ENCODE data around the gene KLF5.

The KLF5 gene

DNA sequence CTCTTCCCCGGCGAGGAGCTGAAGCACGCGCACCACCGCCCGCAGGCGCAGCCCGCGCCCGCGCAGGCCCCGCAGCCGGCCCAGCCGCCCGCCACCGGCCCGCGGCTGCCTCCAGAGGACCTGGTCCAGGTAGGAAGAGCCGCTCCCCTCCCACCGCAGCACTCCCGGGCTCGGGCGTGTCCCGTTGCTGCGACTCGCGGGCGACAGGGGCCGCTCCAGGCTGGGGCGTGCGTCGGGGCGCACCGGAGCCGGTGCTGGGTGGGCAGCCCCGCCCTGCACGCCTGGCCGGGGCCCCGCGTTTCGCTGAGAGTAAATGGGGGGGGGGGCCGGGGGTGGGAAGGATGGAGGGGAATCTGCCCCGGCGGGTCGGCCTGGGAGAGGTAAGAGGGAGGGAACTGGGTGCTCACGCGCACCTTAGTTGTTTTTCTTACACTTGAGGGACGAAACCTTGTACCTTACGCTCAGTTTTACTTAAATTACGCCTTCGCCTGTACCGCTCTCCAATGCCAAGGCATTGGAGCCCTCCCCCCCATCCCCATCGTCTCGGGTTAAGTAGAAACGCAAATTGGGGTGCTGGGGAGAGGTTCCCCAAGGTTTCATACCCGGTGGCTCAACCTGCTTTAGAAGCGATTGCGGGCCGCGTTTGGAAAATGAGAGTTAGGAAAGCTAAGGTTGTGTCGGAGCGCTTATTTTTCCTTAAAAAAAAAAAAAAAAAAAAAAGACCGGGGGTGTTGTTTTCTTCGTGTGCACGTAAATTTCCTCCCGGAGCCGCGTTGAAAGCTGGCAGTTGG lies 850 bp downstream of the KLF5 start:
- DNase-seq (ENCODE audit: low read depth) = no peak

GRCh38 chr13:73060251-73061160 lies 1.7 kb downstream of the KLF5 start:
- DNase-seq (ENCODE audit: low read depth) = peak; percentile 74

DNA sequence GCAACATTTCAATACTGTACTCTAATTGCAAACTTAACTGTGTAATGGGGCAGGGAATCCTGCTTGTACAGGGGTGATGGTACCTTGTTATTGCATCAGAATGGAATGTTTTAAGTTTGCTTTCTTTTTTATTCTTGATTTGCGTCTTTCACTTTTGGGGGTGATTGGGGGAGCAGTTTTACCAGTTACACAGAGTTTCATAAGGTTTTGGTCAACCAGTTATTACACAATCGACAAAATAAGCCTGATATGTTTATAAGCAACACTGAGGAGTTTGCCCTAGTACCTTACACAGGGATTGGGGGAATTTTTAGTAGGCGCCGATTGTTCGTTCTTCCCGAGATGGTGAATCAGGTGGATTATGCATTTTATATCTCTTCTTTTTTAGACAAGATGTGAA lies 2.7 kb downstream of the KLF5 start:
- DNase-seq (ENCODE audit: low read depth) = no peak

DNA sequence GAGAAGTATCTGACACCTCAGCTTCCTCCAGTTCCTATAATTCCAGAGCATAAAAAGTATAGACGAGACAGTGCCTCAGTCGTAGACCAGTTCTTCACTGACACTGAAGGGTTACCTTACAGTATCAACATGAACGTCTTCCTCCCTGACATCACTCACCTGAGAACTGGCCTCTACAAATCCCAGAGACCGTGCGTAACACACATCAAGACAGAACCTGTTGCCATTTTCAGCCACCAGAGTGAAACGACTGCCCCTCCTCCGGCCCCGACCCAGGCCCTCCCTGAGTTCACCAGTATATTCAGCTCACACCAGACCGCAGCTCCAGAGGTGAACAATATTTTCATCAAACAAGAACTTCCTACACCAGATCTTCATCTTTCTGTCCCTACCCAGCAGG lies 3.1 kb downstream of the KLF5 start:
- no peak for DNase-seq (ENCODE audit: low read depth)

GRCh38 chr13:73062468-73062867 lies 3.7 kb downstream of the KLF5 start:
- no peak for DNase-seq (ENCODE audit: low read depth)

DNA sequence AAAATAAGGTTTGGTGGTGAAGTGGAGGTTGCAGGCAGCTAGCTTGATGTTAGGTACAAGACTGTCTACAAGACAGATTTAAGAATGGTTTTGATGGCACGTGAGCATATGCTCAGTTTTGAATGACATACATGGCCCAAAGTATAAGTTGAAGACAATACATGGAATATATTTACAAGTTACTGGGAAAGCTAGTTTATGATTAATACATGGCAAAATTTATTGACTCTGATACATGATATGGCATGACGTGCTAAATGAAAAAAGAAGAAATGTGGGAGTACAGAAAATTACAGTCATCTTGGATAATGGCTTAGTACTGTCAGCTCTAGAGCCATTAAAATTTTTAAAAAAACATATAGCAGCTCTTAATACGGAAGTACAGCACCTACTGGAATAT lies 4.4 kb downstream of the KLF5 start:
- no peak for DNase-seq (ENCODE audit: low read depth)

DNA sequence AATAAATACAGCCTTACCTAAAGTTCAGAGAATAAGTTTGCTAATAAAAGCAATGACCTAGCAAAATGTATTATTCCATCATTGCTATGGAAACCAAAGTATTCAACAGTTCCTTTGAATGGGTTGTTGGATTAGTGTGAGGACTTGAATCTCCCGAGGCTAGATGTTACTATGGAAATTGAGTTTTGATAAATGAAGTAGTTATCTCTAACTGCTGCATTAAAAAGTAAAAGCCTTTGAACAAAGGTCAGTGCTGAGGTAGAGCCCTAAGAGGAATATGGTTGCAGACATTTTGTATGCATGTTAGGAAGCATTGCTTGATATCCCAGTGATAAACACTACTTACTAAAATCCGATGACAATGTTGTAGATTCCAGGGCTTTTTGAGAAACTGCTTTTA lies 6.2 kb downstream of the KLF5 start:
- no peak for DNase-seq (ENCODE audit: low read depth)

GRCh38 chr13:73065665-73066340 lies 7.0 kb downstream of the KLF5 start:
- no peak for DNase-seq (ENCODE audit: low read depth)

DNA sequence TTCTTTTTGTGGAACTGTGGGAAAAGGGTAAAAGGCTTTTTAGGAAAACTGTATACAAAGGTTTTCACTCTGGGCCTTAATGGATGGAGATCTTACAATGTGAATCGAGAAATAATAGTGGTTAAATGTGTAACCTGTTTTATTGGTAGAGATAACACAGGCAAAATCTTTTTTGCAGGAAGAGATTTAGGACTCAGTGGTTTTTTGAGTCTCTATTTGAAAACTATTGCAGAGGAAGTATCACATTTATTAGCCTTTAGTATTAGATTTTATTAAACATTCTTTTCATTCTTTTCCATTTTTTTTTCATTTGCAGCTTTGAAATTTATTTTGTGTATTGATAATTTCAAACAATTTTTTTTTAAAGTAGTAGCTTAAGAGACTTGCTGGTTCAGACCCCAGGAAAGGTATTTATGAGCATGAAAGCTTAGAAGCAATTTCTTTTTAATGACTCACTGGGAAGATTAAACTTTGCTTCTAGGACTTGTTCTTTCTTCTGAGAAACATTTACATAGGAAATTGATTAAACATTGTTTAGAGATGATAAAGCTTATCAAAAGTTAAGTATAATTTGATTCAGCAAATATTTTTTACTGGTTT lies 10.5 kb downstream of the KLF5 start:
- no peak for DNase-seq (ENCODE audit: low read depth)

GRCh38 chr13:73070451-73071098 lies 11.8 kb downstream of the KLF5 start:
- no peak for DNase-seq (ENCODE audit: low read depth)

DNA sequence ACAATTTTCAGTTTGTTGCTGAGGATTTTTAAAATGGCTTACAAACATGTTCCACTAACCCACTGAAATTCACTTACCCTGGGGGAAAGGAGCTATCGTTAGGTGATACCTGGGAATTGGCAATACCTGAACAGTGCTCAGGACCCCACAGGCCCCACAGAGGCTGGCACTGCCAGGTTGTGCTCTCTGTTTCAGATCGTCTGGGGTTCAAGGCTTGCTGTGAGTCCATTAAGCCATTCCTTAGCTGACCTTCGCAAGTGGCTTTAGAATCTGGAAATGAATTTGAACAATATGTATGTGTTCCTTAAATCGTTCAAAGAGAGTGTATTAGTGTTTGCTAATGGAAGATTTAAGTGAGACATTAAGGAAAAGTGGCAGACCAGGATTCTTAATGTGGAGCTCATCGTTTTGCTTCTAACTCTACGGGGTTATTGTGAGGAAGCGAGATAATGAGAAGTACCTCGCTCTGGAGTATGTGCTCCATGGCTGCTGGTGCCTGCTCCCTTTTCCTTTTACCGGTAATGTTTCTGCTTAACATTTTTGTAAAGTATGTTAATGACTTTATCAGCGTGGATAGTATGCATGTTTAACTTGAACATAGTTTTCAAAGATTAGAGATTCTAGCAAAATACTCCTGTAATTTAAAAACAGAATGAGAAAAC lies 13.6 kb downstream of the KLF5 start:
- DNase-seq (ENCODE audit: low read depth) = no peak

- DNase-seq (ENCODE audit: low read depth) = no peak
Observed at GRCh38 chr13:73073050-73073449, 14.2 kb downstream of the KLF5 start.

DNA sequence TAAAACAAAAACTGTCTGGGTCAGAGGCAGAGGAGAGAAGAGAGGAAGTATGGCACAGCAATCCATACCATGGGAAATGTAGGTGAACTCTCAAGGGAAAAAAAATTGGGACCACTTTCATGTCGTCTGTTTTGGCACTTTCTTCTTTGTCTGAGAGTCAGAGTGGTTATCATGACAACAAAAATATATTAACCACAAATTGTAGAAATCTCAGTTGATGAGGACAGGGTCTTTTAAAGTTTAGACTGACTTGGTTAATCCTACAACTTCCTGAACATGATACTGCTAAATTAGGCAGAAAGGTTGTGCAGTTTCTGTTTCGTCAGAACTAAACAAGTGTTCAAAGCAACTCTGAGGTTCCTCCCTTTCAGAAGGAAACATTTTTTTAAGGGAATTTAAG lies 15.2 kb downstream of the KLF5 start:
- no peak for DNase-seq (ENCODE audit: low read depth)

- no peak for DNase-seq (ENCODE audit: low read depth)
Observed at GRCh38 chr13:73074926-73075325, 16.1 kb downstream of the KLF5 start.

DNA sequence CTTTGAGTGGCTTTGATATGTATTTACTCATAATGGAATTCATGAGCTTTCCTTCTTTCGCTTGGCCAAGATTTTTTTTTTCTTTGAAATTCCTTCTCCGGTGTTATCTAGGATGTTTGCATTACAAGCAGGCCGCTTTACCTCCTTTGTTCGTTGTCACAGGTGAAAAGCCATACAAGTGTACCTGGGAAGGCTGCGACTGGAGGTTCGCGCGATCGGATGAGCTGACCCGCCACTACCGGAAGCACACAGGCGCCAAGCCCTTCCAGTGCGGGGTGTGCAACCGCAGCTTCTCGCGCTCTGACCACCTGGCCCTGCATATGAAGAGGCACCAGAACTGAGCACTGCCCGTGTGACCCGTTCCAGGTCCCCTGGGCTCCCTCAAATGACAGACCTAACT lies 16.7 kb downstream of the KLF5 start:
- no peak for DNase-seq (ENCODE audit: low read depth)

- no peak for DNase-seq (ENCODE audit: low read depth)
Observed at GRCh38 chr13:73075954-73076353, 17.1 kb downstream of the KLF5 start.

- DNase-seq (ENCODE audit: low read depth) = no peak
Observed at GRCh38 chr13:73077865-73078264, 19.1 kb downstream of the KLF5 start.

- no peak for DNase-seq (ENCODE audit: low read depth)
Observed at GRCh38 chr13:73079359-73079758, 20.6 kb downstream of the KLF5 start.

DNA sequence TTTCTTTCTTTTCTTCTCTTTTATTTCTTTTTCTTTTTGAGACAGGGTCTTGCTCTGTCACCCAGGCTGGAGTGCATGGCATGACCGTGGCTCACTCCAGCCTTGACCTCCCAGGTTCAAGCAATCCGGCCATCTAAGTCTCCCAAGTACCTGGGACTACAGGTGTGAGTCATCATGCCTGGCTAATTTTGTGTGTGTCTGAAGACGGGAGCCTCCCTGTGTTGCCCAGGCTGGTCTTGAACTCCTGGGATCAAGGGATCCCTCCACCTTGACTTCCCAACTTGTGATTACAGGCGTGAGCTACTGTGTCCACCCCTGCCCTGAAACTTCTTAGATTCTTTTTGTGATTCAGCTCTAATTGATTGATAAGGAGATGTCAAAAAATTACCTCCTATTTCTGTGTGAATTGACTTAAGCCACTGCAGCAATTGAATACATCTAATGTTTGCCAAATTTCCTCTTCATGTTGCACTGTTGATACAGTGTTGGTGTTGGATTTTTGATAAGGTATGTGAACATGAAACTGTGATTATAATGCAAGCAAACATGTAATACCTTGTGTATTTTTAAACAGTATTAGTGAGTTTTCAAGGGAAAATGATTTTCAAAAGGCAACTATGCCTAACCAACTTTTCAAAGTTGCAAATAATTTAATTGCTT lies 22.6 kb downstream of the KLF5 start:
- DNase-seq (ENCODE audit: low read depth) = no peak

DNA sequence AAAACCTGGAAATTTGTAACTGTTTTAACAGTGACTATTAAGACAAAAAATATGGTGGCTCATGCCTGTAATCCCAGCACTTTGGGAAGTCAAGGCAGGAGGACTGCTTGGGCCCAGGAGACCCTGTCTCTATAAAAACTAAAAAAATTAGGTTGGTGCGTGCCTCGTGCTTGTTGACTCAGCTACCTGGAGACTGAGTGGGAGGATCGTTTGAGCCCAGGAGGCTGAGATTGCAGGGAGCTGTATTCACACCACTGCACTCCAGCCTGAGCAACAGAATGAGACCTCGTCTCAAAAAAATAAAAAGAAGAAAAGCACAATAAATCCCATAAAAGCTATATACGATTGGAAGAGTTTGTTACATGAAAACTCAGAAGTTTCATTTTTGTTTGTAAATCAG lies 23.7 kb downstream of the KLF5 start:
- no peak for DNase-seq (ENCODE audit: low read depth)

DNA sequence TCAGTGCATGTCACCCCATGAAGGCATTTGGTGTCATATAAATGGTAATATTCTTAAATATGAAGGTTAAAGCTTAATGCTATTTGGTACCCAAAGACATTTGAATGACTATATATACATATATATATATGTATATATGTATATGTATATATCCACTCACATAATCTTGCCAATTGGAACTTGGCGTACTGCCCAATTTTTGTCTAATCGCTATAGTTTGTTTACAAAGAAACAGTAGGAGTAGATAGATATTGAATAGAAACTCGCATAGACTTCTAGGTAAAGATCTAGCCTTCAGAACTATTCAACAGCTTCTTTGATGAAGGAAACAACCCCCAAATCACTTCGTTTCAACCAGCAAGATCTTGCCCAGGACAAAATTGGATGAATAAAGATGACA lies 24.1 kb downstream of the KLF5 start:
- DNase-seq (ENCODE audit: low read depth) = no peak
